Naive thymus-derived CD8-positive, alpha-beta T cell (primary cell): ENCODE results near the gene SNX24. TPM values are rescaled to one million over a fixed set of nuclear protein-coding genes. Genes with fewer than 3 reads are reported as not detected.

ENCODE experiments used
- ATAC-seq, 2 donors: fragments of 150-1000 bp; cut with Tn5 transposase in 1 of 2; sonication (Bioruptor Pico), chemical (Tn5 transposase) in 1 of 2; 1 replicate in 1 of 2; 2 replicates in 1 of 2; pipeline ENCODE4 v1.10.0; 2021; ENCODE audit warnings: mild to moderate bottlenecking in 2 of 2, moderate library complexity in 2 of 2
- POLR2A ChIA-PET: fragments of 350-600 bp; sonication (Branson Sonifier 250); formaldehyde crosslinking; loops from one replicate; lab custom pipeline; 2021; ENCODE audit warnings: antibody characterized with exemption; lab: Charles Lee
- DNase-seq, 10 donors: peaks; one replicate each; pipeline versions ENCODE4 v3.0.0 to v3.0.0-alpha.2; 2020 to 2022
- H3K27ac Mint-ChIP-seq, 10 donors: one replicate each; pipeline ENCODE4 v1.8.0; 2020 to 2022; ENCODE audit warnings: mild to moderate bottlenecking in 10 of 10, mixed read lengths in 10 of 10, moderate library complexity in 4 of 10, inconsistent platforms in 1 of 10
- H3K27me3 Mint-ChIP-seq, 5 donors: one replicate each; pipeline ENCODE4 v1.8.0; 2021 to 2022; ENCODE audit warnings: mixed read lengths in 5 of 5
- H3K36me3 Mint-ChIP-seq, 3 donors: one replicate each; pipeline ENCODE4 v1.8.0; 2020 to 2022; ENCODE audit warnings: mixed read lengths in 3 of 3, mild to moderate bottlenecking in 2 of 3, inconsistent platforms in 1 of 3
- H3K4me1 Mint-ChIP-seq, 4 donors: one replicate each; pipeline ENCODE4 v1.8.0; 2021 to 2022; ENCODE audit warnings: mixed read lengths in 4 of 4
- H3K4me3 Mint-ChIP-seq, 10 donors: one replicate each; pipeline ENCODE4 v1.8.0; 2020 to 2022; ENCODE audit warnings: mild to moderate bottlenecking in 10 of 10, mixed read lengths in 10 of 10, moderate library complexity in 6 of 10, inconsistent platforms in 1 of 10
- H3K9me3 Mint-ChIP-seq, 9 donors: one replicate each; pipeline ENCODE4 v1.8.0; 2020 to 2022; ENCODE audit warnings: mixed read lengths in 9 of 9, mild to moderate bottlenecking in 3 of 9, inconsistent platforms in 1 of 9, moderate library complexity in 1 of 9
- polyA plus RNA-seq, 3 donors: library from polyadenylated mRNA; unstranded; fragments of 300-500 nt; fragmentation: Illumina TruSeq; gene quantifications; one replicate each; pipeline ENCODE4 v1.2.3, GENCODE V29; 2021
- total RNA-seq, 8 experiments: library from RNA in 2 of 8; stranded (reverse) in 2 of 8; gene quantifications; one replicate each; pipeline ENCODE4 v1.2.3 and lab custom pipeline; 2021 to 2026

Gene SNX24
- total and polyA plus RNA-seq, 5 experiments from 2014 or later = 0.42 to 2.5 (median 1.5) TPM

GRCh38 chr5:123044926-123045617 lies 199.7 kb downstream of the SNX24 start:
- no peak overlapping the region for H3K4me3 Mint-ChIP-seq
- H3K36me3 Mint-ChIP-seq = peaks cover 0 to 4% (median 0%) of the 10 kb centered on the region in 3 donors
- H3K9me3 Mint-ChIP-seq = no peaks in the 10 kb centered on the region
- no peaks in the 10 kb centered on the region for H3K4me1 Mint-ChIP-seq
- H3K27ac Mint-ChIP-seq = no peak overlapping the region
- ATAC-seq (no peak), DNase-seq (no peak)
- POLR2A ChIA-PET = no interaction called here
- H3K27me3 Mint-ChIP-seq = peaks cover 18 to 44% (median 25%) of the 10 kb centered on the region in 5 donors

GRCh38 chr5:123046222-123046621 lies 200.8 kb downstream of the SNX24 start:
- POLR2A ChIA-PET = no interaction called here
- ATAC-seq = no peak
- Mint-ChIP-seq H3K36me3 (peaks cover 0 to 4% (median 0%) of the 10 kb centered on the region in 3 donors), H3K27me3 (peaks cover 18 to 45% (median 25%) of the 10 kb centered on the region in 5 donors), H3K27ac (peak overlapping the region in 1 of 10 donors; percentile 1), H3K4me1 (no peaks in the 10 kb centered on the region), H3K4me3 (no peak overlapping the region), H3K9me3 (peaks cover 0 to 2% (median under 1%) of the 10 kb centered on the region in 9 donors)
- DNase-seq = no peak

GRCh38 chr5:123047706-123048105 lies 202.3 kb downstream of the SNX24 start:
- Mint-ChIP-seq H3K4me1 (no peaks in the 10 kb centered on the region), H3K4me3 (no peak overlapping the region), H3K27ac (no peak overlapping the region), H3K27me3 (peaks cover 21 to 42% (median 26%) of the 10 kb centered on the region in 5 donors), H3K9me3 (peaks cover 0 to 14% (median 9%) of the 10 kb centered on the region in 9 donors), H3K36me3 (peaks cover 0 to 4% (median 0%) of the 10 kb centered on the region in 3 donors)
- ATAC-seq (no peak), DNase-seq (no peak)
- POLR2A ChIA-PET = no interaction called here

GRCh38 chr5:123051206-123051605 lies 205.8 kb downstream of the SNX24 start:
- peaks cover 19 to 37% (median 25%) of the 10 kb centered on the region in 5 donors for H3K27me3 Mint-ChIP-seq
- no peaks in the 10 kb centered on the region for H3K4me1 Mint-ChIP-seq
- DNase-seq (no peak), ATAC-seq (no peak)
- H3K27ac Mint-ChIP-seq = no peak overlapping the region
- POLR2A ChIA-PET = no interaction called here
- H3K9me3 Mint-ChIP-seq = peaks cover 0 to 22% (median 12%) of the 10 kb centered on the region in 9 donors
- peaks cover 0 to 6% (median 0%) of the 10 kb centered on the region in 3 donors for H3K36me3 Mint-ChIP-seq
- H3K4me3 Mint-ChIP-seq = no peak overlapping the region

Other genes with a start within 250 kb of the SNX24 start
- 10 to 100 TPM; 58.2 to 72.2 TPM for gene SNX2, start 70.5 kb upstream of the SNX24 start, total RNA-seq
- gene SNX2, start 70.5 kb upstream of the SNX24 start, polyA plus RNA-seq = 10 to 100 TPM; 47.6 to 76.5 (median 58.0) TPM
- gene PPIC, start 191.1 kb downstream of the SNX24 start, total RNA-seq = not detected
- gene PPIC, start 191.1 kb downstream of the SNX24 start, polyA plus RNA-seq = not detected
- gene PRDM6, start 243.6 kb downstream of the SNX24 start, total RNA-seq = not detected
- not detected for gene PRDM6, start 243.6 kb downstream of the SNX24 start, polyA plus RNA-seq